Keratinocyte (primary cell): ENCODE results near the gene KCTD2. TPM values are rescaled to one million over a fixed set of nuclear protein-coding genes. Genes with fewer than 3 reads are reported as not detected.

Source experiments
- DNase-seq: peaks from one replicate; pipeline ENCODE4 v3.0.0-alpha.2; 2011; ENCODE audit warnings: low read depth, missing footprints, low spot score
- FAIRE-seq: peaks from 2 replicates; lab custom pipeline; 2011; peaks lifted over from hg19 to GRCh38; lab: Jason Lieb, UNC
- H2AFZ ChIP-seq: 2 replicates; pipeline ENCODE4 v1.6.0; 2012; ENCODE audit warnings: low read length, control low read depth, inconsistent platforms; ENCODE audit not compliant: control insufficient read depth
- H3K27ac ChIP-seq: 2 replicates; pipeline ENCODE4 v1.5.1; 2011; ENCODE audit warnings: low read length; ENCODE audit not compliant: control insufficient read depth, insufficient read depth
- H3K27me3 ChIP-seq: 3 replicates; pipeline ENCODE4 v1.6.0; 2011; ENCODE audit warnings: low read length; ENCODE audit not compliant: control insufficient read depth, insufficient read depth; ENCODE audit errors: extremely low read depth
- H3K36me3 ChIP-seq, 2 experiments: 2 replicates in 1 of 2; 3 replicates in 1 of 2; pipeline ENCODE4 v1.5.1; 2011; ENCODE audit warnings: low read length in 2 of 2, mild to moderate bottlenecking in 1 of 2; ENCODE audit not compliant: control insufficient read depth in 2 of 2, insufficient read depth in 2 of 2; ENCODE audit errors: extremely low read depth in 1 of 2
- H3K4me1 ChIP-seq: 3 replicates; pipeline ENCODE4 v1.5.1; 2011; ENCODE audit warnings: low read length; ENCODE audit not compliant: control insufficient read depth, insufficient read depth; ENCODE audit errors: extremely low read depth
- H3K4me2 ChIP-seq: 3 replicates; pipeline ENCODE4 v1.6.0; 2011; ENCODE audit warnings: low read depth, low read length; ENCODE audit not compliant: control insufficient read depth, insufficient read depth; ENCODE audit errors: extremely low read depth
- H3K4me3 ChIP-seq, 3 experiments: fragments of 200-600 bp in 1 of 3; sonication (generic) in 1 of 3; 2 replicates in 2 of 3; 3 replicates in 1 of 3; pipeline ENCODE4 v1.5.1; 2011 to 2016; ENCODE audit warnings: low read length in 3 of 3, mild to moderate bottlenecking in 3 of 3, control low read depth in 2 of 3, inconsistent platforms in 1 of 3, low read depth in 1 of 3, mixed read lengths in 1 of 3, mixed run types in 1 of 3, moderate library complexity in 1 of 3; ENCODE audit not compliant: control insufficient read depth in 2 of 3, insufficient read depth in 2 of 3; ENCODE audit errors: extremely low read depth in 1 of 3
- H3K79me2 ChIP-seq: 2 replicates; pipeline ENCODE4 v1.6.0; 2012; ENCODE audit warnings: low read length; ENCODE audit not compliant: control insufficient read depth, insufficient read depth
- H3K9ac ChIP-seq: 3 replicates; pipeline ENCODE4 v1.6.0; 2011; ENCODE audit warnings: low read length; ENCODE audit not compliant: control insufficient read depth, insufficient read depth; ENCODE audit errors: extremely low read depth
- H3K9me1 ChIP-seq: 3 replicates; pipeline ENCODE4 v1.6.0; 2011; ENCODE audit warnings: low read length; ENCODE audit not compliant: control insufficient read depth, insufficient read depth; ENCODE audit errors: extremely low read depth
- H3K9me3 ChIP-seq: 2 replicates; pipeline ENCODE4 v1.5.1; 2012; ENCODE audit warnings: low read depth, low read length; ENCODE audit not compliant: control insufficient read depth
- H4K20me1 ChIP-seq: 3 replicates; pipeline ENCODE4 v1.6.0; 2011; ENCODE audit warnings: low read length; ENCODE audit not compliant: control insufficient read depth, insufficient read depth; ENCODE audit errors: extremely low read depth
- EZH2 ChIP-seq: IDR thresholded peaks from one replicate; pipeline ENCODE4 v1.6.1; 2012; ENCODE audit warnings: inconsistent platforms, mild to moderate bottlenecking, low read length, moderate library complexity
- dilution Hi-C: fragments of 300-500 bp; cut with MboI; formaldehyde crosslinking; loops from one replicate; pipeline ENCODE4 v1.7.0; 2020; ENCODE audit warnings: low sequenced_read_pairs; ENCODE audit not compliant: extremely low pct_ligation_motif_present
- polyA plus RNA-seq, 5 experiments: library from polyadenylated mRNA; depleted of rRNA in 3 of 5; stranded (reverse) in 3 of 5; stranded (forward) in 1 of 5; unstranded in 1 of 5; fragments of >200 nt; gene quantifications; 1 replicate in 1 of 5; 2 replicates in 3 of 5; 3 replicates in 1 of 5; pipeline versions ENCODE4 v1.2.1 to v1.2.3, GENCODE V29; 2011 to 2012; ENCODE audit warnings: missing spikeins in 2 of 5, low read depth in 1 of 5, low replicate concordance in 1 of 5
- TF ChIP-seq, protein P1 (sequence below), 3 experiments: IDR thresholded peaks in 1 of 3; conservative IDR thresholded peaks in 1 of 3; optimal IDR thresholded peaks in 1 of 3; 2 replicates in 2 of 3; 3 replicates in 1 of 3; pipeline versions ENCODE3 to v1.5.1; 2011; ENCODE audit warnings: low read length in 3 of 3, mild to moderate bottlenecking in 3 of 3, moderate library complexity in 2 of 3, control low read depth in 1 of 3, inconsistent platforms in 1 of 3; ENCODE audit not compliant: insufficient read depth in 2 of 3; ENCODE audit errors: extremely low read depth in 1 of 3

The KCTD2 gene
- polyA plus RNA-seq, 1 donor (not counting 4 experiments of a cell fraction or from before 2014, with no cell fraction given), result 20.7 TPM

- H3K9me1 ChIP-seq, result no peaks in the 10 kb centered on the region
- no peaks in the 10 kb centered on the region for H3K9me3 ChIP-seq
- H3K4me2 ChIP-seq, result no peak overlapping the region
- H3K27ac ChIP-seq, result no peak overlapping the region
- FAIRE-seq, result no peak
- H3K9ac ChIP-seq, result no peak overlapping the region
- no peaks in the 10 kb centered on the region for H3K79me2 ChIP-seq
- no peak overlapping the region for H3K4me3 ChIP-seq
- no peaks in the 10 kb centered on the region for H3K4me1 ChIP-seq
- H3K27me3 ChIP-seq, result no peaks in the 10 kb centered on the region
- no peak overlapping the region for H2AFZ ChIP-seq
- dilution Hi-C loops, result no loop called here
- TF ChIP-seq, protein P1, sequence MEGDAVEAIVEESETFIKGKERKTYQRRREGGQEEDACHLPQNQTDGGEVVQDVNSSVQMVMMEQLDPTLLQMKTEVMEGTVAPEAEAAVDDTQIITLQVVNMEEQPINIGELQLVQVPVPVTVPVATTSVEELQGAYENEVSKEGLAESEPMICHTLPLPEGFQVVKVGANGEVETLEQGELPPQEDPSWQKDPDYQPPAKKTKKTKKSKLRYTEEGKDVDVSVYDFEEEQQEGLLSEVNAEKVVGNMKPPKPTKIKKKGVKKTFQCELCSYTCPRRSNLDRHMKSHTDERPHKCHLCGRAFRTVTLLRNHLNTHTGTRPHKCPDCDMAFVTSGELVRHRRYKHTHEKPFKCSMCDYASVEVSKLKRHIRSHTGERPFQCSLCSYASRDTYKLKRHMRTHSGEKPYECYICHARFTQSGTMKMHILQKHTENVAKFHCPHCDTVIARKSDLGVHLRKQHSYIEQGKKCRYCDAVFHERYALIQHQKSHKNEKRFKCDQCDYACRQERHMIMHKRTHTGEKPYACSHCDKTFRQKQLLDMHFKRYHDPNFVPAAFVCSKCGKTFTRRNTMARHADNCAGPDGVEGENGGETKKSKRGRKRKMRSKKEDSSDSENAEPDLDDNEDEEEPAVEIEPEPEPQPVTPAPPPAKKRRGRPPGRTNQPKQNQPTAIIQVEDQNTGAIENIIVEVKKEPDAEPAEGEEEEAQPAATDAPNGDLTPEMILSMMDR (optimal IDR thresholded peaks at IDR 0.05 in 1 of 3, IDR thresholded peaks at IDR 0.05 in 1 of 3, conservative IDR thresholded peaks at IDR 0.05 in 1 of 3; ENCODE audit: extremely low read depth in 1 of 3, insufficient read depth in 2 of 3, low read length in 3 of 3), result peak; percentile 69 to 80 (median 79)
- TF ChIP-seq EZH2, result no peak
- H3K36me3 ChIP-seq, result peaks cover 0 to 3% of the 10 kb centered on the region in 2 experiments
- no peak for DNase-seq
- H4K20me1 ChIP-seq, result no peaks in the 10 kb centered on the region
These were observed 58.4 kb downstream of the KCTD2 start for GRCh38 chr17:75105126-75106080.

- Histone ChIP-seq H3K9ac (no peak overlapping the region), H3K4me2 (no peak overlapping the region), H4K20me1 (no peaks in the 10 kb centered on the region), H3K9me1 (no peaks in the 10 kb centered on the region), H3K4me3 (no peak overlapping the region), H2AFZ (no peak overlapping the region), H3K79me2 (no peaks in the 10 kb centered on the region), H3K4me1 (no peaks in the 10 kb centered on the region), H3K27me3 (no peaks in the 10 kb centered on the region), H3K27ac (no peak overlapping the region), H3K9me3 (no peaks in the 10 kb centered on the region), H3K36me3 (no peaks in the 10 kb centered on the region)
- no peak for TF ChIP-seq EZH2
- TF ChIP-seq, protein P1 (optimal IDR thresholded peaks at IDR 0.05 in 1 of 3, IDR thresholded peaks at IDR 0.05 in 1 of 3, conservative IDR thresholded peaks at IDR 0.05 in 1 of 3; ENCODE audit: extremely low read depth in 1 of 3, insufficient read depth in 2 of 3, low read length in 3 of 3), result no peak
- no peak for DNase-seq
- dilution Hi-C loops, result no loop called here
- no peak for FAIRE-seq
These were observed 61.2 kb downstream of the KCTD2 start for GRCh38 chr17:75108193-75108592.
